Measurements from ENCODE around the gene AFF1. TPM values are rescaled to one million over a fixed set of nuclear protein-coding genes. Genes with fewer than 3 reads are reported as not detected.
A peak's percentile ranks its signal among the peaks of the same experiment; 100 is the strongest.

Gene AFF1
- total RNA-seq, 1 experiment from 2014 or later: 6.8 TPM

GRCh38 chr4:86918539-86919072 lies 16.2 kb upstream of the AFF1 start:
- DNase-seq (ENCODE audit: low read depth): peak; percentile 29
- in situ Hi-C loops (cut with HindIII; ENCODE audit: low pct_unique_long_range_greater_than_20kb, low sequenced_read_pairs): no loop called here

GRCh38 chr4:86919561-86920223 lies 15.1 kb upstream of the AFF1 start:
- in situ Hi-C loops (cut with HindIII; ENCODE audit: low pct_unique_long_range_greater_than_20kb, low sequenced_read_pairs): no loop called here
- DNase-seq (ENCODE audit: low read depth): no peak

- no peak for DNase-seq (ENCODE audit: low read depth)
- in situ Hi-C loops (cut with HindIII; ENCODE audit: low pct_unique_long_range_greater_than_20kb, low sequenced_read_pairs): no loop called here
Observed at GRCh38 chr4:86921608-86922252, 13.1 kb upstream of the AFF1 start.

- in situ Hi-C loops (cut with HindIII; ENCODE audit: low pct_unique_long_range_greater_than_20kb, low sequenced_read_pairs): no loop called here
- DNase-seq (ENCODE audit: low read depth): peak; percentile 77
Observed at GRCh38 chr4:86924811-86925210, 10.0 kb upstream of the AFF1 start.

GRCh38 chr4:86926435-86927086 lies 8.2 kb upstream of the AFF1 start:
- in situ Hi-C loops (cut with HindIII; ENCODE audit: low pct_unique_long_range_greater_than_20kb, low sequenced_read_pairs): no loop called here
- DNase-seq (ENCODE audit: low read depth): peak; percentile 88

- in situ Hi-C loops (cut with HindIII; ENCODE audit: low pct_unique_long_range_greater_than_20kb, low sequenced_read_pairs): no loop called here
- peak; percentile 98 for DNase-seq (ENCODE audit: low read depth)
Observed at GRCh38 chr4:86927843-86928395, 6.9 kb upstream of the AFF1 start.

GRCh38 chr4:86928400-86929255 lies 6.2 kb upstream of the AFF1 start:
- no peak for DNase-seq (ENCODE audit: low read depth)
- in situ Hi-C loops (cut with HindIII; ENCODE audit: low pct_unique_long_range_greater_than_20kb, low sequenced_read_pairs): no loop called here

- in situ Hi-C loops (cut with HindIII; ENCODE audit: low pct_unique_long_range_greater_than_20kb, low sequenced_read_pairs): no loop called here
- no peak for DNase-seq (ENCODE audit: low read depth)
Observed at GRCh38 chr4:86934147-86934770, 552 bp upstream of the AFF1 start.

GRCh38 chr4:86935566-86935852 lies 698 bp downstream of the AFF1 start:
- in situ Hi-C loops (cut with HindIII; ENCODE audit: low pct_unique_long_range_greater_than_20kb, low sequenced_read_pairs): no loop called here
- DNase-seq (ENCODE audit: low read depth): no peak

GRCh38 chr4:86935853-86936733 lies 1.3 kb downstream of the AFF1 start:
- in situ Hi-C loops (cut with HindIII; ENCODE audit: low pct_unique_long_range_greater_than_20kb, low sequenced_read_pairs): no loop called here
- peak; percentile 93 for DNase-seq (ENCODE audit: low read depth)

- in situ Hi-C loops (cut with HindIII; ENCODE audit: low pct_unique_long_range_greater_than_20kb, low sequenced_read_pairs): no loop called here
Observed at GRCh38 chr4:86938771-86939520, 4.1 kb downstream of the AFF1 start.

GRCh38 chr4:86939729-86940575 lies 5.1 kb downstream of the AFF1 start:
- no peak for DNase-seq (ENCODE audit: low read depth)
- in situ Hi-C loops (cut with HindIII; ENCODE audit: low pct_unique_long_range_greater_than_20kb, low sequenced_read_pairs): no loop called here

More at GRCh38 chr4:86938771-86939520, 4.1 kb downstream of the AFF1 start:
- DNase-seq (ENCODE audit: low read depth): no peak

- in situ Hi-C loops (cut with HindIII; ENCODE audit: low pct_unique_long_range_greater_than_20kb, low sequenced_read_pairs): no loop called here
- DNase-seq (ENCODE audit: low read depth): no peak
Observed at GRCh38 chr4:86940920-86941460, 6.2 kb downstream of the AFF1 start.

- DNase-seq (ENCODE audit: low read depth): no peak
- in situ Hi-C loops (cut with HindIII; ENCODE audit: low pct_unique_long_range_greater_than_20kb, low sequenced_read_pairs): no loop called here
Observed at GRCh38 chr4:86942185-86942666, 7.4 kb downstream of the AFF1 start.
